GM23338 (cell line): ENCODE measurements around the gene PAN2. TPM values are rescaled to one million over a fixed set of nuclear protein-coding genes. Genes with fewer than 3 reads are reported as not detected.

Experiments
- ATAC-seq: fragments of 200-7000 bp; cut with Tn5 transposase; 3 replicates; pipeline ENCODE4 v1.9.1; 2020
- DNase-seq: peaks from one replicate; pipeline ENCODE4 v3.0.0-alpha.2; 2015; ENCODE audit warnings: low spot score
- H2AFZ ChIP-seq: fragments of 200-600 bp; sonication (generic); 2 replicates; pipeline ENCODE4 v1.8.0; 2016; ENCODE audit warnings: antibody characterized with exemption, mild to moderate bottlenecking, moderate library complexity
- H3F3A ChIP-seq: fragments of 200-600 bp; sonication (generic); replicated peaks from 2 replicates; pipeline ENCODE4 v1.8.0; 2017; ENCODE audit warnings: antibody characterized with exemption, mixed run types, low read depth
- H3K27ac ChIP-seq: fragments of 200-600 bp; sonication (generic); 2 replicates; pipeline ENCODE4 v1.6.1; 2016; ENCODE audit warnings: low read depth
- H3K27me3 ChIP-seq: fragments of 200-600 bp; sonication (generic); 2 replicates; pipeline ENCODE4 v1.8.0; 2016; ENCODE audit warnings: mild to moderate bottlenecking, mixed run types, moderate library complexity; ENCODE audit not compliant: insufficient read depth
- H3K36me3 ChIP-seq: fragments of 200-600 bp; sonication (generic); 2 replicates; pipeline ENCODE4 v1.8.0; 2016; ENCODE audit warnings: mild to moderate bottlenecking; ENCODE audit not compliant: insufficient read depth
- H3K4me1 ChIP-seq: fragments of 200-600 bp; sonication (generic); 2 replicates; pipeline ENCODE4 v1.8.0; 2016; ENCODE audit warnings: mild to moderate bottlenecking, moderate library complexity; ENCODE audit not compliant: insufficient read depth
- H3K4me2 ChIP-seq: fragments of 200-600 bp; sonication (generic); 2 replicates; pipeline ENCODE4 v1.7.1; 2017; ENCODE audit warnings: mixed run types
- H3K4me3 ChIP-seq: fragments of 200-600 bp; sonication (generic); 2 replicates; pipeline ENCODE4 v1.6.1; 2016; ENCODE audit warnings: mixed run types
- H3K79me2 ChIP-seq: fragments of 200-600 bp; sonication (generic); replicated peaks from 2 replicates; pipeline ENCODE4 v1.8.0; 2017; ENCODE audit warnings: mild to moderate bottlenecking; ENCODE audit not compliant: insufficient read depth
- H3K9me2 ChIP-seq: fragments of 200-600 bp; sonication (generic); 2 replicates; pipeline ENCODE4 v1.8.0; 2017; ENCODE audit not compliant: insufficient read depth
- H4K20me1 ChIP-seq: fragments of 200-600 bp; sonication (generic); replicated peaks from 2 replicates; pipeline ENCODE4 v1.8.0; 2017; ENCODE audit warnings: mild to moderate bottlenecking; ENCODE audit not compliant: insufficient read depth
- H3K27ac Mint-ChIP-seq: 2 replicates; pipeline ENCODE4 v1.8.0; 2020; ENCODE audit warnings: inconsistent platforms, mild to moderate bottlenecking, moderate library complexity, mixed read lengths
- H3K27me3 Mint-ChIP-seq: 3 replicates; pipeline ENCODE4 v1.8.0; 2022; ENCODE audit warnings: low read depth, mild to moderate bottlenecking, moderate library complexity, mixed read lengths, inconsistent platforms; ENCODE audit not compliant: insufficient read depth, poor library complexity
- H3K36me3 Mint-ChIP-seq: 3 replicates; pipeline ENCODE4 v1.8.0; 2021; ENCODE audit warnings: low read depth, mild to moderate bottlenecking, inconsistent platforms, moderate library complexity, mixed read lengths
- H3K4me1 Mint-ChIP-seq: 3 replicates; pipeline ENCODE4 v1.8.0; 2020; ENCODE audit warnings: mild to moderate bottlenecking, inconsistent platforms, mixed read lengths
- H3K4me3 Mint-ChIP-seq: 3 replicates; pipeline ENCODE4 v1.8.0; 2021; ENCODE audit warnings: moderate library complexity, mild to moderate bottlenecking, inconsistent platforms, mixed read lengths
- H3K9me3 Mint-ChIP-seq: 3 replicates; pipeline ENCODE4 v1.8.0; 2020; ENCODE audit warnings: moderate library complexity, mild to moderate bottlenecking, inconsistent platforms, mixed read lengths
- CREB1 ChIP-seq: fragments of 250-450 bp; sonication (Bioruptor Pico); IDR thresholded peaks from 2 replicates; pipeline ENCODE4 v1.5.0; 2020; ENCODE audit warnings: low read depth, mild to moderate bottlenecking, moderate library complexity
- EZH2 ChIP-seq: fragments of 200-600 bp; sonication (generic); IDR thresholded peaks from one replicate; pipeline ENCODE4 v1.8.0; 2017; ENCODE audit warnings: antibody characterized with exemption, mild to moderate bottlenecking, low read depth; ENCODE audit not compliant: unreplicated experiment
- NANOG ChIP-seq: IDR thresholded peaks from 2 replicates; pipeline ENCODE4 v1.6.1; 2016; ENCODE audit warnings: antibody characterized with exemption, borderline replicate concordance
- POLR2AphosphoS5 ChIP-seq: IDR thresholded peaks from 2 replicates; pipeline ENCODE4 v1.6.1; 2016; ENCODE audit warnings: antibody characterized with exemption, low read depth
- ZNF331 ChIP-seq: fragments of 250-450 bp; sonication (Bioruptor Pico); IDR thresholded peaks from 2 replicates; pipeline ENCODE4 v1.5.0; 2020; ENCODE audit warnings: low read depth, mild to moderate bottlenecking, moderate library complexity
- polyA plus RNA-seq: library from polyadenylated mRNA; unstranded; fragments of >200 nt; fragmentation: Nextera tagmentation; extraction: Ambion mirVana; gene quantifications from 2 replicates; pipeline ENCODE4 v1.2.1, GENCODE V29; 2016
- total RNA-seq: library from RNA; depleted of rRNA; stranded (reverse); fragments of >200 nt; shearing (Covaris generic); gene quantifications from 2 replicates; pipeline ENCODE4 v1.2.3, GENCODE V29; 2014
- TF ChIP-seq, protein P1 (sequence below): IDR thresholded peaks from 2 replicates; pipeline ENCODE4 v1.6.1; 2016; ENCODE audit warnings: antibody characterized with exemption
- TF ChIP-seq, protein P2 (sequence below), 2 experiments: fragments of 200-600 bp in 1 of 2; sonication (generic) in 1 of 2; conservative IDR thresholded peaks; 2 replicates each; pipeline versions ENCODE4 v1.5.1 to v1.6.1; 2016 to 2017; ENCODE audit warnings: antibody characterized with exemption in 2 of 2, low read depth in 2 of 2, mild to moderate bottlenecking in 2 of 2, moderate library complexity in 1 of 2

Gene PAN2
- total and polyA plus RNA-seq, 2 experiments from 2014 or later, result 11.5 to 27.2 TPM

DNA sequence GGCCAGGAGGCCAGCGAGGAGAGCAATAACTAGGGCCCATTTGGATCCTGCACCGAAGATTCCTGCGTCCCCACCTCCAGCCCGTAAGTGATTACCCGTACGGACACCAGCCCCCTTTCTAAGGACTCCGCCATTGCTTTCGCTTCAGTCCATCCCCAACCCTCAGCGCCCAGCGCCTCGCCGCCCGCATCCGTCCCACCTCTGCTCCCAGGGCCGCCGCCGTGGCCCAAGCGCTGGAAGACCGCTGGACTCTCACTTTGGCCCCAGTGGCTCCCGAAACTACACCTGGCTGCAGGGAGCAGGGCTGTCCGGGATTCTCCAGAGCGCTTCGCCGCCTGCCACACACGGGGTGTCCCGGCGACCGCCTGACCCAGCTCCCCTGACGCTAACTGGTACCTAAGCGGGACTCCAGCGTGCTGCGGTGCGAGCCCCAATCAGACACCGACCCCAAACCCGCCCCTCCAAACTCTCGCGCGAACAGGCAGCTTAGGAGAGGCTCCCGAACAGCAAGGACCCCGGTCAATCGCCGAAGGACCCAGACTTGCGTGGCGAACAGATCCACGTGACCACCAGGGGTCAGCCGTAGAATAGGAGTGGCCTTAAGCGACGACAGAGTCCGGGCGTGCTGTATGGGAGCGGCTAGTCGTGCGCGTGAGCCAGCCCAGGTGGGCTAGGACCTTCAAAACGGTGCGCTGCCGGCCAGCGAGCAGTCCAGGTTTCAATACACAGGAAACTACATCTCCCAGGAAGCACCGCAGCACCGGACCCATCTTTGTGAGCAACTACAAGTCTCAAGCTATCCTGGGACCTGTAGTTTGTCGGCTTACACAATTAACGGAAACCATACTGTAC is 18.0 kb downstream of the PAN2 start, which contains the start of gene CNPY2:
TSS of gene CNPY2 (minus strand) at position 367 of the 852 bp plus-strand sequence. CDS start 771 bp downstream, outside the sequence.
- peak within 1 kb of the TSS; percentile 99 for H3K4me2 ChIP-seq
- H3K9me2 ChIP-seq, result no peaks in the 10 kb centered on the region
- H3K4me3 Mint-ChIP-seq, result peak within 1 kb of the TSS; percentile 100
- peak within 1 kb of the TSS; percentile 99 for H3K27ac Mint-ChIP-seq
- H3K9me3 Mint-ChIP-seq, result no peaks in the 10 kb centered on the region; the same call in 2 of the 3 replicates
- TF ChIP-seq, protein P1, sequence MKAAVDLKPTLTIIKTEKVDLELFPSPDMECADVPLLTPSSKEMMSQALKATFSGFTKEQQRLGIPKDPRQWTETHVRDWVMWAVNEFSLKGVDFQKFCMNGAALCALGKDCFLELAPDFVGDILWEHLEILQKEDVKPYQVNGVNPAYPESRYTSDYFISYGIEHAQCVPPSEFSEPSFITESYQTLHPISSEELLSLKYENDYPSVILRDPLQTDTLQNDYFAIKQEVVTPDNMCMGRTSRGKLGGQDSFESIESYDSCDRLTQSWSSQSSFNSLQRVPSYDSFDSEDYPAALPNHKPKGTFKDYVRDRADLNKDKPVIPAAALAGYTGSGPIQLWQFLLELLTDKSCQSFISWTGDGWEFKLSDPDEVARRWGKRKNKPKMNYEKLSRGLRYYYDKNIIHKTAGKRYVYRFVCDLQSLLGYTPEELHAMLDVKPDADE, result peak; percentile 97
- TF ChIP-seq, protein P2, sequence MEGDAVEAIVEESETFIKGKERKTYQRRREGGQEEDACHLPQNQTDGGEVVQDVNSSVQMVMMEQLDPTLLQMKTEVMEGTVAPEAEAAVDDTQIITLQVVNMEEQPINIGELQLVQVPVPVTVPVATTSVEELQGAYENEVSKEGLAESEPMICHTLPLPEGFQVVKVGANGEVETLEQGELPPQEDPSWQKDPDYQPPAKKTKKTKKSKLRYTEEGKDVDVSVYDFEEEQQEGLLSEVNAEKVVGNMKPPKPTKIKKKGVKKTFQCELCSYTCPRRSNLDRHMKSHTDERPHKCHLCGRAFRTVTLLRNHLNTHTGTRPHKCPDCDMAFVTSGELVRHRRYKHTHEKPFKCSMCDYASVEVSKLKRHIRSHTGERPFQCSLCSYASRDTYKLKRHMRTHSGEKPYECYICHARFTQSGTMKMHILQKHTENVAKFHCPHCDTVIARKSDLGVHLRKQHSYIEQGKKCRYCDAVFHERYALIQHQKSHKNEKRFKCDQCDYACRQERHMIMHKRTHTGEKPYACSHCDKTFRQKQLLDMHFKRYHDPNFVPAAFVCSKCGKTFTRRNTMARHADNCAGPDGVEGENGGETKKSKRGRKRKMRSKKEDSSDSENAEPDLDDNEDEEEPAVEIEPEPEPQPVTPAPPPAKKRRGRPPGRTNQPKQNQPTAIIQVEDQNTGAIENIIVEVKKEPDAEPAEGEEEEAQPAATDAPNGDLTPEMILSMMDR (conservative IDR thresholded peaks at IDR 0.05; ENCODE audit: low read depth in 2 of 2), result peak in 1 of 2 experiments; percentile 59; a peak in 2 of 4 replicates
- TF ChIP-seq POLR2AphosphoS5 (peak; percentile 92), NANOG (no peak), CREB1 (CRISPR knock-in tag) (peak; percentile 71; the same call in 1 of the 2 replicates), EZH2 (no peak)
- peaks cover 18% of the 10 kb centered on the region for H3F3A ChIP-seq
- peak within 1 kb of the TSS; percentile 92 for H3K27ac ChIP-seq
- peaks cover 20% of the 10 kb centered on the region for H3K79me2 ChIP-seq
- no peaks in the 10 kb centered on the region for H3K27me3 ChIP-seq
- peak; percentile 94 for ATAC-seq
- H3K36me3 Mint-ChIP-seq, result peaks cover 42% of the 10 kb centered on the region
- H3K4me3 ChIP-seq, result peak within 1 kb of the TSS; percentile 99
- DNase-seq, result peak; percentile 99
- peaks cover 12% of the 10 kb centered on the region for H3K4me1 ChIP-seq
- peaks cover 4% of the 10 kb centered on the region for H3K4me1 Mint-ChIP-seq
- peaks cover 8% of the 10 kb centered on the region for H3K27me3 Mint-ChIP-seq
- peaks cover 3% of the 10 kb centered on the region; the same call in 1 of the 2 replicates for H4K20me1 ChIP-seq
- H2AFZ ChIP-seq, result peak within 1 kb of the TSS; percentile 97
- peaks cover 31% of the 10 kb centered on the region for H3K36me3 ChIP-seq

DNA sequence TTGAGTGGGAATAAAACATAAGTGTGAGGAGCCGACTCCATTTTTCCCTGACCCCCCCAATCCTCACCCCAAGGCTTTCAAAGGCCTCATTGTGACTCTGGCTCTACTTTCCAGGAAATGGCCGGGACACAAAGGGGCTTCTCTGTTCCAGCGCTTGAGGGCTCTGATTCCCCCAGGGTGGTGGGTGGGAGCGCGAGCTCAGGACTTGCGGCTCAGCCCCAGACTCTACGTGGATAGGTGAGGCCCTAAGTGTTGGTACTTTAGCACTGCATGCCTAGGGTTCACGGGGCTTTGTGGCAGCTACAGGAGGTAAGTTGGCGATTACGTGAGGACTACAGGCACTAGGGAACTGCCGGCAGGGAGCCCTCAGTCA is 18.6 kb downstream of the PAN2 start:
- Histone ChIP-seq H3K4me3 (peak overlapping the region; percentile 99), H3K4me2 (peak overlapping the region; percentile 99), H4K20me1 (peaks cover 3% of the 10 kb centered on the region; the same call in 1 of the 2 replicates), H3F3A (peaks cover 18% of the 10 kb centered on the region), H3K27ac (peak overlapping the region; percentile 92), H3K36me3 (peaks cover 37% of the 10 kb centered on the region), H3K27me3 (no peaks in the 10 kb centered on the region), H2AFZ (peak overlapping the region; percentile 90), H3K4me1 (peaks cover 12% of the 10 kb centered on the region), H3K9me2 (no peaks in the 10 kb centered on the region), H3K79me2 (peaks cover 20% of the 10 kb centered on the region)
- no peaks in the 10 kb centered on the region; the same call in 2 of the 3 replicates for H3K9me3 Mint-ChIP-seq
- H3K27me3 Mint-ChIP-seq, result peaks cover 7% of the 10 kb centered on the region
- peak overlapping the region; percentile 100 for H3K4me3 Mint-ChIP-seq
- peaks cover 48% of the 10 kb centered on the region for H3K36me3 Mint-ChIP-seq
- TF ChIP-seq, protein P2 (conservative IDR thresholded peaks at IDR 0.05; ENCODE audit: low read depth in 2 of 2), result no peak
- no peak for TF ChIP-seq ZNF331 (CRISPR knock-in tag)
- TF ChIP-seq, protein P1, result no peak
- no peak for TF ChIP-seq POLR2AphosphoS5
- H3K4me1 Mint-ChIP-seq, result peaks cover 4% of the 10 kb centered on the region
- ATAC-seq (peak; percentile 10), DNase-seq (peak; percentile 35)
- peak overlapping the region; percentile 99 for H3K27ac Mint-ChIP-seq
